HG03025 (cell line): ENCODE results near the gene ARF5.

Experiments
- ATAC-seq: cut with Tn5 transposase; IDR thresholded peaks from one replicate; pipeline ENCODE4 v1.9.1; 2021; ENCODE audit warnings: mild to moderate bottlenecking, moderate library complexity; ENCODE audit not compliant: unreplicated experiment, low FRiP score

ARF5 gene

DNA sequence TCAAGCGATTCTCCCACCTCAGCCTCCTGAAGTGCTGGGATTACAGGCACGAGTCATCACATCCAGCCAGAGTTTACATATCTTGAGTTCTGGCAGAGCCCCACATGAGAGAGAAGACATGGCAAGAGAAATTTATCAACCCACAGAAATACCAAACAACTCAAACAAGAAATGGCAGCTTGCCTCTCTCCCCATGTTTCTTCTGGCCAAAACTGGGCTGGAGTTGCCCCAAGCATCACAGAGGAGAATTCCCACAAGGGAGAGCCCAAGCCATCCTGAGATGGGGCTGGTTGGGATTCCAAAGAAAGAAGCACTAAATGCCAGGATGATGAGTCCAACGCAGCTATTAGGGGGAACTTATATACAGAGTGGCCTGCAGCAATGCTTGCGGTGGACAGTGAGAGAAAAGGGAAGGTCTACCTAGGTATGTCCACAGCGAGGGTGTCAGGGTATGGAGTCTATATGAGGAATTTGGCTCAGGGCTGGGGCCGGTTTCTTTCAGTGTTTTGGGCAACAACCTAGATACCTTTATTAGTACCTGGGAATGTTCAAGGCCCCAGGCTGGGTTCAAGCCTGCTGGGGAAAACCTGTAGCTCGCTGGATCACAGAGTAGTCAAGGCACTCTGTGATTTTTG, 44.2 kb downstream of the ARF5 start:
- ATAC-seq = no peak

DNA sequence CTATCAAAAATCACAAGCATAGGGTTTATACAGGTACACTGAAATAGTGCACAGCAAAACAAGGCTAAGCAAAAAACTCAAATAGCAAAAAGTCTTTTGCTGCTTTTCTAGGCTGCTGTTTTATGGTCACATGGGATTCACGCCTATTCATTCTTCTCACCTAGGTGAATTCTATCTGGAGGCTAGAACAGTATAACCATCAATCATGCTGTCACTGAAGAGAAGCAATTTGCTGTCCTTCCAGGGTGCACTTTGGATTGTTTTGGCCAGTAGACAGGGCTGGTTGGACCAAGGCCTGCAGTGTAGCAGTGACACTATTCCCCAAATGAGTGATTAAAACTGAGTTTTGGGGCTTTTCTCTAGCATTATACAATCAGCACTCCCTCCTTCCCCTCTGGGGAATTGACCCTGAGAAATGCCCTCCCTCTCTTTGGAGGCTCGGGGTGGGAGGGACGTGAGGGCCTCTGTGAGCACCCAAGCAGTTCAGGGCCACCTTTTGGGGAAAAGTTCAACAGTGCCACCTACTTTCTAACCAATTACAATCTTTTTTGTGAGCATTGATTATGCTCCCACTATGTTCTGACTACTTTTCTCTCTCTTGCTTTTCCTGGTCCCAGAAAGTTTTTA, 47.6 kb downstream of the ARF5 start:
- ATAC-seq = no peak

DNA sequence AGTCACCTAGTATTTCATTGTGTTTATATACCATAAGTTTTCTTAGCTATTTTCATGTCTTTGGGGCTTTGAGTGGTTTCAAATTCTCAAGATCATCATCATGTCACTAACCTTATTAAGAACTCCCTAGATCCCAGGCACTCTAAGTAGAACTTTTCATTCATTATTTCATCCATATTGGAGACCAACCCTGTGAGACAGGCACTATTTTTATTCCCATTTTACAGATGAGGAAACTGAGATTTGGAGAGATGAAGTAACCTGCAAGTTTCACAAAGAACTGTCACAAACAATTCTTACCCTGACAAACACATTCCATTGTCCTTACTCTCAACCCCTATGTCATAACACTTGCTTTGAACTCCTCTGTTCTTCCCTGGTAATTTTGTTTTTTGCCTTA, 50.0 kb downstream of the ARF5 start:
- no peak for ATAC-seq
